Tibial nerve (tissue), 4 donors: ENCODE measurements around the gene ATP6V1G1. TPM values are rescaled to one million over a fixed set of nuclear protein-coding genes. Genes with fewer than 3 reads are reported as not detected.

Experiments used
- DNase-seq, 2 donors: peaks; one replicate each; pipeline ENCODE4 v3.0.0-alpha.2; 2019; ENCODE audit warnings: low spot score in 2 of 2
- H3K27ac ChIP-seq, 4 donors: fragments of 200-600 bp; sonication (generic) in 3 of 4; one replicate each; pipeline ENCODE4 v1.5.1; 2017 to 2019; ENCODE audit warnings: mild to moderate bottlenecking in 1 of 4
- H3K27me3 ChIP-seq, 2 donors: fragments of 200-600 bp; sonication (generic) in 1 of 2; one replicate each; pipeline versions ENCODE4 v1.5.1 to v1.6.0; 2017 to 2019
- H3K36me3 ChIP-seq, 3 donors: fragments of 200-600 bp; sonication (generic); one replicate each; pipeline ENCODE4 v1.5.1; 2018 to 2019
- H3K4me1 ChIP-seq, 4 donors: fragments of 200-600 bp; sonication (generic) in 3 of 4; one replicate each; pipeline ENCODE4 v1.5.1; 2017 to 2019
- H3K4me3 ChIP-seq, 4 donors: fragments of 200-600 bp; sonication (generic) in 3 of 4; one replicate each; pipeline ENCODE4 v1.5.1; 2017 to 2019; ENCODE audit warnings: mild to moderate bottlenecking in 1 of 4, moderate library complexity in 1 of 4
- H3K9me3 ChIP-seq, 4 donors: fragments of 200-600 bp; sonication (generic) in 3 of 4; one replicate each; pipeline ENCODE4 v1.5.1; 2017 to 2019
- CTCF ChIP-seq, 5 experiments: fragments of 200-600 bp in 3 of 5; fragments of 450-650 bp in 2 of 5; sonication (generic) in 3 of 5; IDR thresholded peaks; one replicate each; pipeline ENCODE4 v1.5.1; 2016 to 2019; ENCODE audit warnings: antibody characterized with exemption in 5 of 5, mild to moderate bottlenecking in 3 of 5, moderate library complexity in 2 of 5
- EP300 ChIP-seq, 2 donors: sonication (generic); formaldehyde crosslinking; IDR thresholded peaks; one replicate each; pipeline ENCODE4 v1.6.1; 2017; ENCODE audit warnings: antibody characterized with exemption in 2 of 2, mild to moderate bottlenecking in 1 of 2
- POLR2A ChIP-seq, 2 donors: fragments of 450-650 bp; IDR thresholded peaks; one replicate each; pipeline ENCODE4 v1.6.1; 2017; ENCODE audit warnings: antibody characterized with exemption in 2 of 2, mild to moderate bottlenecking in 2 of 2, moderate library complexity in 2 of 2
- WGBS, 2 donors: methylation state at CpG; one replicate each; pipeline ENCODE4 v1.1.5; 2018; 5-methylcytosine and 5-hydroxymethylcytosine counted together
- total RNA-seq, 4 donors: library from RNA; depleted of rRNA; stranded (reverse); fragments of >200 nt; gene quantifications; one replicate each; pipeline ENCODE4 v1.1.0, GENCODE V29; 2016

The ATP6V1G1 gene
- total RNA-seq, 4 donors from 2014 or later, result 140 to 161 (median 154) TPM

GRCh38 chr9:114621561-114621960, 34.0 kb downstream of the ATP6V1G1 start:
- peaks cover 0 to 9% (median 4%) of the 10 kb centered on the region in 4 donors for H3K4me1 ChIP-seq
- 91 to 94% methylated on average over 7 of the region's 7 CpGs for WGBS, 2 donors
- no peak for DNase-seq
- no peak overlapping the region for H3K4me3 ChIP-seq
- no peaks in the 10 kb centered on the region for H3K27me3 ChIP-seq
- peaks cover 0 to 39% (median 0%) of the 10 kb centered on the region in 3 donors for H3K36me3 ChIP-seq
- no peaks in the 10 kb centered on the region for H3K9me3 ChIP-seq
- no peak for TF ChIP-seq EP300 (IDR thresholded peaks at IDR 0.05)
- TF ChIP-seq CTCF (IDR thresholded peaks at IDR 0.05), result no peak
- no peak for TF ChIP-seq POLR2A (IDR thresholded peaks at IDR 0.05)
- no peak overlapping the region for H3K27ac ChIP-seq

DNA sequence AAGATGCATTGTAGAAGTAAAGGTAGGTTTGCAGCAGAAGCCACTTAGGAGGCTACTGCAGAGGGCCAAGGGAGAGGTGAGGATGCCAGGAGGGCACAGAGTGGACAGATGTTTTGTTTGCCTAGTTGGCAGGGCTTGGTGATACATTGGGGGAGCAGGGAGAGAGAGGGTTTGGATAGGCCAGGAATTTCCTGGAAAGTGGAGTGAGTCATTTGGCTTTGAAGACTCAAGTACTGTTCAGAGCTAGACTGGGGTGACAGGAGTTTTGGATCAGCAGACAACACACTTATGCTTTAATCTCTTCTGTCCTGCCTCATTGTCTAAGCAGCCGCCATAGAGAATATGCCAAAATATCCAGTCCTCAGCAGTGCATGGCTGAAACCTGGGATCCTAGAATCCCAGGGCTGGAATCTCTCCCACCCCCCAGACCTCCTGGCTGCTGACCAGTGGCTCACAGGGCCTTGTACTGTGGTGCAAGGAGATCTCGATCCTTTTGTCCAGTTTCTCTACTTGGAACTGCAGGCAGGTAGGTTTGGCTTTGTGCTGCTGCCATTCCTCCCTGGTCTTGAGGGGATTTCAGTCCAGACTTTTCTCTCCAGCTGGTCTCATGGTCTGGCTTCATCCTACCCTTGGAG, 34.5 kb downstream of the ATP6V1G1 start:
- 78 to 81% methylated on average over 2 of the region's 2 CpGs for WGBS, 2 donors
- DNase-seq, result no peak
- H3K27me3 ChIP-seq, result no peaks in the 10 kb centered on the region
- H3K27ac ChIP-seq, result no peak overlapping the region
- H3K9me3 ChIP-seq, result no peaks in the 10 kb centered on the region
- peaks cover 0 to 43% (median 0%) of the 10 kb centered on the region in 3 donors for H3K36me3 ChIP-seq
- TF ChIP-seq EP300 (IDR thresholded peaks at IDR 0.05), result no peak
- no peak for TF ChIP-seq POLR2A (IDR thresholded peaks at IDR 0.05)
- no peak for TF ChIP-seq CTCF (IDR thresholded peaks at IDR 0.05)
- no peak overlapping the region for H3K4me3 ChIP-seq
- peaks cover 0 to 7% (median 2%) of the 10 kb centered on the region in 4 donors for H3K4me1 ChIP-seq

DNA sequence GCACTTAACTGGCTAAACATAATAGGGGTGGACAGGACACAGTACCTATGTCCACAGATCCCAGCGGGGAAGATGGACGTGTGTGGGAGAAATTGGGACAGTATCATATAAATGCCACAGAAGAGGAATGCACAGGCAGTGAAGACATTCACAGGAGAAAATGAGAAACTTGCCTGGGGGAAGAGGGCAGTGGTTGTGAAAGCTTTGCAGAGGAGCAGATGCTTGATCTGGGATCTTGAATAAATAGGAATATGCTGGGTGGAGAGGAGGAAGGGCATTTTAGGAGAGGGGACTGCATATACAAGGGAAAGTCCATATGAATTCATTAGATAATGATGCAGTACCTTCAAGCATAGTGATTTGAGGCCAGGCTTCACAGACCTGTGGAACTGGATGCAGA, 37.1 kb downstream of the ATP6V1G1 start:
- Histone ChIP-seq H3K4me1 (no peaks in the 10 kb centered on the region), H3K27me3 (no peaks in the 10 kb centered on the region), H3K36me3 (peaks cover 0 to 52% (median 10%) of the 10 kb centered on the region in 3 donors), H3K4me3 (no peak overlapping the region), H3K9me3 (no peaks in the 10 kb centered on the region), H3K27ac (no peak overlapping the region)
- TF ChIP-seq CTCF (IDR thresholded peaks at IDR 0.05), result no peak
- TF ChIP-seq EP300 (IDR thresholded peaks at IDR 0.05), result no peak
- TF ChIP-seq POLR2A (IDR thresholded peaks at IDR 0.05), result no peak
- no peak for DNase-seq
- WGBS, 2 donors, result 70 to 87% methylated on average over 2 of the region's 2 CpGs

GRCh38 chr9:114626415-114627020, 38.9 kb downstream of the ATP6V1G1 start:
- WGBS, 2 donors, result 90 to 94% methylated on average over 4 of the region's 4 CpGs
- no peak for TF ChIP-seq EP300 (IDR thresholded peaks at IDR 0.05)
- TF ChIP-seq POLR2A (IDR thresholded peaks at IDR 0.05), result no peak
- no peak for TF ChIP-seq CTCF (IDR thresholded peaks at IDR 0.05)
- Histone ChIP-seq H3K27ac (no peak overlapping the region), H3K36me3 (peaks cover 0 to 66% (median 15%) of the 10 kb centered on the region in 3 donors), H3K9me3 (no peaks in the 10 kb centered on the region), H3K27me3 (no peaks in the 10 kb centered on the region), H3K4me1 (no peaks in the 10 kb centered on the region), H3K4me3 (no peak overlapping the region)
- DNase-seq, result no peak

- no peak for TF ChIP-seq EP300 (IDR thresholded peaks at IDR 0.05)
- no peak for TF ChIP-seq POLR2A (IDR thresholded peaks at IDR 0.05)
- no peak for TF ChIP-seq CTCF (IDR thresholded peaks at IDR 0.05)
- H3K36me3 ChIP-seq, result peaks cover 0 to 66% (median 15%) of the 10 kb centered on the region in 3 donors
- no peak overlapping the region for H3K4me3 ChIP-seq
- no peak for DNase-seq
- WGBS, 2 donors, result 95 to 100% methylated on average over 1 of the region's 1 CpG
- no peaks in the 10 kb centered on the region for H3K4me1 ChIP-seq
- no peaks in the 10 kb centered on the region for H3K27me3 ChIP-seq
- no peaks in the 10 kb centered on the region for H3K9me3 ChIP-seq
- H3K27ac ChIP-seq, result no peak overlapping the region
These were observed 40.0 kb downstream of the ATP6V1G1 start for GRCh38 chr9:114627553-114627952.
